Keratinocyte (primary cell): ENCODE measurements around the gene RRAGD. TPM values are rescaled to one million over a fixed set of nuclear protein-coding genes. Genes with fewer than 3 reads are reported as not detected.

Experiments used
- DNase-seq: peaks from one replicate; pipeline ENCODE4 v3.0.0-alpha.2; 2011; ENCODE audit warnings: low read depth, missing footprints, low spot score
- FAIRE-seq: peaks from 2 replicates; lab custom pipeline; 2011; peaks lifted over from hg19 to GRCh38; lab: Jason Lieb, UNC
- H2AFZ ChIP-seq: 2 replicates; pipeline ENCODE4 v1.6.0; 2012; ENCODE audit warnings: low read length, control low read depth, inconsistent platforms; ENCODE audit not compliant: control insufficient read depth
- H3K27ac ChIP-seq: 2 replicates; pipeline ENCODE4 v1.5.1; 2011; ENCODE audit warnings: low read length; ENCODE audit not compliant: control insufficient read depth, insufficient read depth
- H3K27me3 ChIP-seq: 3 replicates; pipeline ENCODE4 v1.6.0; 2011; ENCODE audit warnings: low read length; ENCODE audit not compliant: control insufficient read depth, insufficient read depth; ENCODE audit errors: extremely low read depth
- H3K36me3 ChIP-seq, 2 experiments: 2 replicates in 1 of 2; 3 replicates in 1 of 2; pipeline ENCODE4 v1.5.1; 2011; ENCODE audit warnings: low read length in 2 of 2, mild to moderate bottlenecking in 1 of 2; ENCODE audit not compliant: control insufficient read depth in 2 of 2, insufficient read depth in 2 of 2; ENCODE audit errors: extremely low read depth in 1 of 2
- H3K4me1 ChIP-seq: 3 replicates; pipeline ENCODE4 v1.5.1; 2011; ENCODE audit warnings: low read length; ENCODE audit not compliant: control insufficient read depth, insufficient read depth; ENCODE audit errors: extremely low read depth
- H3K4me2 ChIP-seq: 3 replicates; pipeline ENCODE4 v1.6.0; 2011; ENCODE audit warnings: low read depth, low read length; ENCODE audit not compliant: control insufficient read depth, insufficient read depth; ENCODE audit errors: extremely low read depth
- H3K4me3 ChIP-seq, 3 experiments: fragments of 200-600 bp in 1 of 3; sonication (generic) in 1 of 3; 2 replicates in 2 of 3; 3 replicates in 1 of 3; pipeline ENCODE4 v1.5.1; 2011 to 2016; ENCODE audit warnings: low read length in 3 of 3, mild to moderate bottlenecking in 3 of 3, control low read depth in 2 of 3, inconsistent platforms in 1 of 3, low read depth in 1 of 3, mixed read lengths in 1 of 3, mixed run types in 1 of 3, moderate library complexity in 1 of 3; ENCODE audit not compliant: control insufficient read depth in 2 of 3, insufficient read depth in 2 of 3; ENCODE audit errors: extremely low read depth in 1 of 3
- H3K79me2 ChIP-seq: 2 replicates; pipeline ENCODE4 v1.6.0; 2012; ENCODE audit warnings: low read length; ENCODE audit not compliant: control insufficient read depth, insufficient read depth
- H3K9ac ChIP-seq: 3 replicates; pipeline ENCODE4 v1.6.0; 2011; ENCODE audit warnings: low read length; ENCODE audit not compliant: control insufficient read depth, insufficient read depth; ENCODE audit errors: extremely low read depth
- H3K9me1 ChIP-seq: 3 replicates; pipeline ENCODE4 v1.6.0; 2011; ENCODE audit warnings: low read length; ENCODE audit not compliant: control insufficient read depth, insufficient read depth; ENCODE audit errors: extremely low read depth
- H3K9me3 ChIP-seq: 2 replicates; pipeline ENCODE4 v1.5.1; 2012; ENCODE audit warnings: low read depth, low read length; ENCODE audit not compliant: control insufficient read depth
- H4K20me1 ChIP-seq: 3 replicates; pipeline ENCODE4 v1.6.0; 2011; ENCODE audit warnings: low read length; ENCODE audit not compliant: control insufficient read depth, insufficient read depth; ENCODE audit errors: extremely low read depth
- EZH2 ChIP-seq: IDR thresholded peaks from one replicate; pipeline ENCODE4 v1.6.1; 2012; ENCODE audit warnings: inconsistent platforms, mild to moderate bottlenecking, low read length, moderate library complexity
- dilution Hi-C: fragments of 300-500 bp; cut with MboI; formaldehyde crosslinking; loops from one replicate; pipeline ENCODE4 v1.7.0; 2020; ENCODE audit warnings: low sequenced_read_pairs; ENCODE audit not compliant: extremely low pct_ligation_motif_present
- polyA plus RNA-seq, 5 experiments: library from polyadenylated mRNA; depleted of rRNA in 3 of 5; stranded (reverse) in 3 of 5; stranded (forward) in 1 of 5; unstranded in 1 of 5; fragments of >200 nt; gene quantifications; 1 replicate in 1 of 5; 2 replicates in 3 of 5; 3 replicates in 1 of 5; pipeline versions ENCODE4 v1.2.1 to v1.2.3, GENCODE V29; 2011 to 2012; ENCODE audit warnings: missing spikeins in 2 of 5, low read depth in 1 of 5, low replicate concordance in 1 of 5
- TF ChIP-seq, protein P1 (sequence below), 3 experiments: IDR thresholded peaks in 1 of 3; conservative IDR thresholded peaks in 1 of 3; optimal IDR thresholded peaks in 1 of 3; 2 replicates in 2 of 3; 3 replicates in 1 of 3; pipeline versions ENCODE3 to v1.5.1; 2011; ENCODE audit warnings: low read length in 3 of 3, mild to moderate bottlenecking in 3 of 3, moderate library complexity in 2 of 3, control low read depth in 1 of 3, inconsistent platforms in 1 of 3; ENCODE audit not compliant: insufficient read depth in 2 of 3; ENCODE audit errors: extremely low read depth in 1 of 3

Gene RRAGD
- polyA plus RNA-seq, 1 donor (not counting 4 experiments of a cell fraction or from before 2014, with no cell fraction given): 0.18 TPM

DNA sequence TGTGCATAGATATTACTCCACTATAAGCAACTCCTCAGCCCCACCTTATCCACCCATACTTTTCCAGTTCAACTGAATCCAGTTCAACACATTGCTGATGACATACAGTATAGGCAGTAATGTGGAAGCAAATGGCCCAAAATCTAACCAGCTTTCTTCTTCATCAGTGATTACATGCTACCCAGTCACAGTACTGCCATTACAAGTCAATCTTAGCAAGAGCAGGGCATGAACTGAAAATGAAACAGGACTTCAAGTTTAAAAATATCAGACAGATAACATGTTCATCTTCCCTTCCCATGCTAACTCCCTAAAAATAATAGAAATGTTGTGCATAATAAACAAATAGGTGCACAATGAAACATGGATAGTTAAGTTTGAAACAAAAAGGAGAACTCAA lies 19.2 kb downstream of the RRAGD start:
- H2AFZ ChIP-seq: no peak overlapping the region
- H3K79me2 ChIP-seq: no peaks in the 10 kb centered on the region
- no peaks in the 10 kb centered on the region for H4K20me1 ChIP-seq
- H3K9me1 ChIP-seq: no peaks in the 10 kb centered on the region
- no peak overlapping the region for H3K4me2 ChIP-seq
- H3K9ac ChIP-seq: no peak overlapping the region
- H3K4me1 ChIP-seq: no peaks in the 10 kb centered on the region
- dilution Hi-C loops: no loop called here
- TF ChIP-seq EZH2: no peak
- TF ChIP-seq, protein P1, sequence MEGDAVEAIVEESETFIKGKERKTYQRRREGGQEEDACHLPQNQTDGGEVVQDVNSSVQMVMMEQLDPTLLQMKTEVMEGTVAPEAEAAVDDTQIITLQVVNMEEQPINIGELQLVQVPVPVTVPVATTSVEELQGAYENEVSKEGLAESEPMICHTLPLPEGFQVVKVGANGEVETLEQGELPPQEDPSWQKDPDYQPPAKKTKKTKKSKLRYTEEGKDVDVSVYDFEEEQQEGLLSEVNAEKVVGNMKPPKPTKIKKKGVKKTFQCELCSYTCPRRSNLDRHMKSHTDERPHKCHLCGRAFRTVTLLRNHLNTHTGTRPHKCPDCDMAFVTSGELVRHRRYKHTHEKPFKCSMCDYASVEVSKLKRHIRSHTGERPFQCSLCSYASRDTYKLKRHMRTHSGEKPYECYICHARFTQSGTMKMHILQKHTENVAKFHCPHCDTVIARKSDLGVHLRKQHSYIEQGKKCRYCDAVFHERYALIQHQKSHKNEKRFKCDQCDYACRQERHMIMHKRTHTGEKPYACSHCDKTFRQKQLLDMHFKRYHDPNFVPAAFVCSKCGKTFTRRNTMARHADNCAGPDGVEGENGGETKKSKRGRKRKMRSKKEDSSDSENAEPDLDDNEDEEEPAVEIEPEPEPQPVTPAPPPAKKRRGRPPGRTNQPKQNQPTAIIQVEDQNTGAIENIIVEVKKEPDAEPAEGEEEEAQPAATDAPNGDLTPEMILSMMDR (optimal IDR thresholded peaks at IDR 0.05 in 1 of 3, IDR thresholded peaks at IDR 0.05 in 1 of 3, conservative IDR thresholded peaks at IDR 0.05 in 1 of 3; ENCODE audit: extremely low read depth in 1 of 3, insufficient read depth in 2 of 3, low read length in 3 of 3): no peak
- H3K27me3 ChIP-seq: peaks cover 9% of the 10 kb centered on the region
- DNase-seq (no peak), FAIRE-seq (no peak)
- no peaks in the 10 kb centered on the region for H3K36me3 ChIP-seq
- no peaks in the 10 kb centered on the region for H3K9me3 ChIP-seq
- no peak overlapping the region for H3K4me3 ChIP-seq
- no peak overlapping the region for H3K27ac ChIP-seq

DNA sequence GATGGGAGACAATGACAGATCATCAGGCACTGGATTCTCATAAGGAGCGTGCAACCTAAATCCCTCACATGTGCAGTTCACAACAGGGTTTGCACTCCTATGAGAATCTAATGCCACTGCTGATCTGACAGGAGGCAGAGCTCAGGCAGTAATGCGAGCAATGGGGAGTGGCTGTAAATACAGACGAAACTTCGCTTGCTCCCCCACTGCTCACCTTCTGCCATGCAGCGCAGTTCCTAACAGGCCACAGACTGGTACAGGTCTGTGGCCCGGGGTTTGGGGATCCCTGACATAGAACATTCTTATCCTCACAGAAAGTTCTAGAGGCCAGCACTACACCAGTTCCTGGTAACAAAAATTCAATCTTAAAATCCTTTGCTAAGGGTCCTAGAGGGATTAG lies 23.2 kb downstream of the RRAGD start:
- H2AFZ ChIP-seq: no peak overlapping the region
- H3K36me3 ChIP-seq: no peaks in the 10 kb centered on the region
- peaks cover 9% of the 10 kb centered on the region for H3K4me1 ChIP-seq
- H3K27me3 ChIP-seq: peaks cover 9% of the 10 kb centered on the region
- no peak overlapping the region for H3K9ac ChIP-seq
- H3K4me3 ChIP-seq: no peak overlapping the region
- no peaks in the 10 kb centered on the region for H3K79me2 ChIP-seq
- FAIRE-seq: no peak
- no peaks in the 10 kb centered on the region for H3K9me1 ChIP-seq
- TF ChIP-seq EZH2: no peak
- TF ChIP-seq, protein P1 (optimal IDR thresholded peaks at IDR 0.05 in 1 of 3, IDR thresholded peaks at IDR 0.05 in 1 of 3, conservative IDR thresholded peaks at IDR 0.05 in 1 of 3; ENCODE audit: extremely low read depth in 1 of 3, insufficient read depth in 2 of 3, low read length in 3 of 3): no peak
- no peak for DNase-seq
- dilution Hi-C loops: no loop called here
- H4K20me1 ChIP-seq: no peaks in the 10 kb centered on the region
- no peak overlapping the region for H3K4me2 ChIP-seq
- no peaks in the 10 kb centered on the region for H3K9me3 ChIP-seq
- H3K27ac ChIP-seq: no peak overlapping the region
